HG02642 (cell line): ENCODE results near the gene SLC29A1.

Experiments used
- ATAC-seq: cut with Tn5 transposase; IDR thresholded peaks from one replicate; pipeline ENCODE4 v1.9.1; 2021; ENCODE audit warnings: mild to moderate bottlenecking; ENCODE audit not compliant: unreplicated experiment, poor library complexity

The SLC29A1 gene

DNA sequence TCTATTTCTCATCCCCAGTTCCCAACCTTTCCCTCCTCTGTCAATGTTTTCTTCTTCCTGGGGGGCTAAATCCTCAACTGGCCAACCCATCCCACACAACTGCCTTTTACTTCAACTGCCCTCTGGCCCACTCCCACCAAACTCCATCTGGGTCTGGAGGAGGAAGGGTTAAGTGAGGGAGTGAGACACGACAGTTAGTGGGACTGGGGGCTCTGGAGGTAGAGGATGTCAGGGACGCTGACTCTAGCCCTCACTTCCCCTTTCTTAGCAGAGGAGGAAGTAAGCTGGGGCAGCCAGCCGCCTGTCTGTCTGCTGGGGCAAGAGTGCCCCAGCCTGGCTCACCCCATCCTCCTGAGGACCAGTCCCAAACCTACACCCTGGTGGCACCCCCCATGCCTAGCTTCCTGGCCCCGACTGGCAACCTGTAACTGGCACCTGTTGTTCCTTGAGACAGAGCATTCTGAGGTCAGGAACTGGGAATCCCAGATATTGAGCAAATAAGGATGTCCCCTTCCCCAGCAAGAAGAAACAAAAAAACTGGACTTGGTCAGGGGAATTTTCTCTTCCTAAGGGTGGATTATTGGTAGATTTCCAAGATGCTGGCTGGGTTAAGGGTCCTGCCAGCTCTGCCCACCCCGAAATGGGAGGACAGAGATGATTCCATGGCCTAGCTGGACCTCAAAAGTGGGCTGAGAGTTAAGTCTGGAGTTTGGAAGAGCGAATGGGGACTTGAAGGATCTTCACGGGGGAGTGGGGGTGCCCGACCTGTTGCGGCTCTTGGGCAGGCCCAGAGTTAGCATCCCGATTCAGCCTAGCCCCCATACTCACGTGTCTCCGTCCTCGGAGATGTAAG, 41.0 kb downstream of the SLC29A1 start:
- peak; percentile 28 for ATAC-seq

- peak; percentile 44 for ATAC-seq
These were observed 41.8 kb downstream of the SLC29A1 start, which contains the start of gene NFKBIE for GRCh38 chr6:44265007-44265721. NFKBIE (minus strand) TSS chr6:44265551; CDS start chr6:44265346, 205 bp downstream.

GRCh38 chr6:44265722-44266233, 42.4 kb downstream of the SLC29A1 start:
- ATAC-seq = no peak

GRCh38 chr6:44266347-44266746, 43.0 kb downstream of the SLC29A1 start:
- ATAC-seq = peak; percentile 25

DNA sequence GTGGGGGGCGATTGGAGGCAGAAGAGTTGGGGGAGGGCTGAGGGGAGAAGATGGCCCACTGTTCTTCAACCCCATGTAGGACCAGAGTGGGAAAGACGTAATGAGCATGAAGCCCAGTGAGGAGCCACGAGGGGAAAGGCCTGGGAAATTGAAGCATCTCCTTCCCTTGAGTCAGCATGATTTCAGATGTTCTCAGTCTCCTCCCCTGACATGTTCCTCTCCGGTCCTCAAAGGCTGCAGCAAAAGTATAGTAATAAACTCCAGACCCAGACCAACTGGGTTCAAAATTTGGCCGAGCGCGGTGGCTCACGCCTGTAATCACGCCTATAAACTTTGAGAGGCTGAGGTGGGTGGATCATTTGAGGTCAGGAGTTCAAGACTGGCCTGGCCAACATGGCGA, 43.9 kb downstream of the SLC29A1 start:
- ATAC-seq = no peak

DNA sequence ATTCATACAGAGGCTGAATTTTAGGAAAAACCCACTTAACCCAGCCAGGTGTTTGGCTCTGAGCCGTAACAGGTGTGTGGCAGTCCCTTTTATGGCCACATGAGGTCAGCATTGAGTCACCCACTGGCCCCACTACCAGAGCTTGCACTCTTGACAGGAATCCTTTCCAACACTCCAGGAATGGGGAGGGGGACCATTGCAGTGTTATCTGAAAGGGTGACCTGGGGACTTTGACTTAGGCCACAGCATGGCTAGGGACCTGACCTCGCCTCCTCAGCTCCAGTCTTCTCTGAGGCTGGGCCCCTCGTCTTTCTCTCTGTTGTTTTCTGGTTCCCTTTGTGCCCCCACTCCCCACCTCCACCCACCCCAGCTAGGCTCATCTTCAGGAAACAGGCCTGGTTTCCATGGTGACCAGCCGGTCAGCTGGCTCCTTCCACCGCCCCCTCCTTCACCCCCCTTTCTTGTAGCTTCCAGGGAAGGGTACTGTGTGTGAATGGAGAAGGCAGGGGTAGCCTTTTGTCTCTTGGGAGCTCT, 44.8 kb downstream of the SLC29A1 start:
- no peak for ATAC-seq

- no peak for ATAC-seq
These were observed 46.0 kb downstream of the SLC29A1 start for GRCh38 chr6:44269178-44269920.

DNA sequence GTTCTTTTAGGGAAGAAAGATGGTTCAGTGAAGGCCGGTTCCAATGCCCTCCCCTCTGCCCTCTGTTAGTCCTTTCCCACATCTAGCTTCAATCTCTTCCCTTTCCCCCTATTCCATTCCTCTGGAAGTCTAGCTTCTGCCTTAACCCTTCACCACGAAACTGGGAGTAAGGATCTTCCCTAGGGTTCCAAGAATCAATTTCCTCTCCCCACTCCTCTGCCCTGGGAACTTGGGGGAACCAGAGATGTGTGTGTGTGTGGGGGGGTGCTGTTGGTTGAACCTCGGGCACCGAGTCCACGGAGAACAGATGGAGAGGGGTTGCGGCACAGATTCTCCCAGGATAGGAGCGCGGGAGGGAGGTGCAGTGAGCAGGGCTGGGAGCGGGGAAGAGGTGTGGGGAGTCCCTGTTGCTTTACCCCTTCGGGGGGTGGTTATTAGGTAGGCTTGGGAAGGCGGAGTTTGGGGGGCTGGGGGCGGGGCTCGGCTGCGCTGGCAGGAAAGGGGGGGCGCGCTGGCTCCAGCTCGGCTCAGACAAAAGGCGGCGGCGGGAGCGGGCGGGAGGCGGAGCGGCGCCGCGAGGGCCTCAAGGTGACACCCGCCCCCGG, 46.6 kb downstream of the SLC29A1 start, which contains the start of gene TMEM151B:
Gene TMEM151B (plus strand): TSS at position 530 of the 605 bp plus-strand sequence. CDS start 293 bp downstream, outside the sequence.
- ATAC-seq = no peak

- ATAC-seq = no peak
These were observed 47.4 kb downstream of the SLC29A1 start for GRCh38 chr6:44270526-44271405.

GRCh38 chr6:44271406-44271723, 48.0 kb downstream of the SLC29A1 start:
- ATAC-seq = no peak

GRCh38 chr6:44271914-44272313, 48.5 kb downstream of the SLC29A1 start:
- ATAC-seq = no peak

DNA sequence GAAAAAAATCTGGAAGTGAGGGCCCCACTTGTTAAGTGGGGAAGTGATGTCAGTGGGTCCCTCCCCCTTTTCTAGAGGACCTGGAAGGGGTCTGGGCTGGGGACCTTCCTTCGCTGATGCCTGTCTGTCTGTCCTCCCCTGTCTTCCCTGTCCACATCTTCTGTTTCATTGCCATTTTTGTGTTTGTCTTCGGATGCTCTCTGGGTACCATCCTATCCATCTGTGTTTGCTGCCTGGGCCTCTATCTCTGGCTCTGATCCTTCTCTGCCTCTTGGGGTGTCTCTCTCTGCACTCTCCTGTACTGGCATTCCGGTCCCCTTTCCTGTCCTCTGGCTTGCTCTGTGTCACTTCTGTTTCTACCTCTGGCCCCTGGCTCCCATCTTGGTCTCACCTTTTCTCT, 49.1 kb downstream of the SLC29A1 start:
- no peak for ATAC-seq

GRCh38 chr6:44272999-44273566, 49.7 kb downstream of the SLC29A1 start:
- no peak for ATAC-seq

GRCh38 chr6:44273617-44274016, 50.2 kb downstream of the SLC29A1 start:
- no peak for ATAC-seq

DNA sequence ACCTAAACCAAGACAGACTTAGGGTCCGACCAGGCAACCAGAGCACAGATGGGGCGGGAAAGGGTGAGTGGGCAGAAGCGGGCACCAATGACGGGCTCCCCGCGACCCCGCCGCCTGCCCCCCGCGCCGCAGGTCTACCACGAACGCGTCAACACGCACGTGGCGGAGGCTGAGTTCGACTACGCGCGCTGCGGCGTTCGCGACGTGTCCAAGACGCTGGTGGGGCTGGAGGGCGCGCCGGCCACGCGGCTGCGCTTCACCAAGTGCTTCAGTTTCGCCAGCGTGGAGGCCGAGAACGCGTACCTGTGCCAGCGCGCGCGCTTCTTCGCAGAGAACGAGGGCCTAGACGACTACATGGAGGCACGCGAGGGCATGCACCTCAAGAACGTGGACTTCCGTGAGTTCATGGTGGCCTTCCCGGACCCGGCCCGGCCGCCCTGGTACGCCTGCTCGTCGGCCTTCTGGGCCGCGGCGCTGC, 51.9 kb downstream of the SLC29A1 start:
- ATAC-seq = no peak

- ATAC-seq = no peak
These were observed 52.6 kb downstream of the SLC29A1 start for GRCh38 chr6:44275749-44276648.
